Measurements from ENCODE around the gene ENPP3. TPM values are rescaled to one million over a fixed set of nuclear protein-coding genes. Genes with fewer than 3 reads are reported as not detected.

The ENPP3 gene
- total and polyA plus RNA-seq, 10 of the 15 experiments (the other 5 are each of a cell fraction or from before 2014, with no cell fraction given), result 0.01 TPM; not detected in 9

DNA sequence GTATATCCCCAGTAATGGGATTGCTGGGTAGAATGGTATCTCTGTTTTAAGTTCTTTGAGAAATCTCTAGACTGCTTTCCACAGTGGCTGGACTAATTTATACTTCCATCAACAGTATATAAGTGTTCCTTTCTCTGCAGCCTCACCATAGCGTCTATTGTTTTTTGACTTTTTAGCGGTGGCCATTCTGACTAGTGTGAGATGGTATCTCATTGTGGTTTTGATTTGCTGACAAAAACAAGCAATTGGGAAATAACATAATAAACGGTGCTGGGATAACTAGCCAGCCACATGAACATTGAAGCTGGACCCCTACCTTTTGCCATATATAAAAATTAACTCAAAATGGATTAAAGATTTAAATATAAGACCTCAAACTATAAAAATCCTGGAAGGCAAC is 49.9 kb downstream of the ENPP3 start:
- Histone ChIP-seq H3K79me2 (ENCODE audit: control insufficient read depth, insufficient read depth, low read length) (no peaks in the 10 kb centered on the region), H3K4me3 (no peak overlapping the region), H3K4me2 (ENCODE audit: control insufficient read depth, insufficient read depth) (no peak overlapping the region), H3K9ac (ENCODE audit: control insufficient read depth, insufficient read depth, low read length) (no peak overlapping the region), H4K20me1 (ENCODE audit: control insufficient read depth, insufficient read depth) (no peaks in the 10 kb centered on the region), H3K36me3 (ENCODE audit: control insufficient read depth in 2 of 2, insufficient read depth in 2 of 2, low read length in 1 of 2) (no peaks in the 10 kb centered on the region), H2AFZ (ENCODE audit: control insufficient read depth, low read depth, low read length) (no peak overlapping the region), H3K27ac (ENCODE audit: control insufficient read depth, insufficient read depth) (no peak overlapping the region), H3K4me1 (ENCODE audit: control insufficient read depth, insufficient read depth, low read length) (peaks cover 8% of the 10 kb centered on the region; the same call in 1 of the 2 replicates), H3K27me3 (replicated peaks in 1 of 2; ENCODE audit: control insufficient read depth in 2 of 2, insufficient read depth in 2 of 2, low read length in 1 of 2) (no peaks in the 10 kb centered on the region; a peak in 1 of 4 replicates), H3K9me3 (replicated peaks; ENCODE audit: control insufficient read depth, insufficient read depth, low read length) (no peaks in the 10 kb centered on the region; the same call in 1 of the 3 replicates)
- 65% methylated on average over 3 of the region's 3 CpGs for WGBS (ENCODE audit: insufficient coverage, insufficient replicate concordance, low lambda C conversion rate, missing lambda C conversion rate)
- SMC1A ChIA-PET (ENCODE audit: uncharacterized antibody, unreplicated experiment), result no interaction called here
- no TSS peak for BruUV-seq (replicated peaks)
- no peak for FAIRE-seq
- in situ Hi-C loops (cut with MboI) (no loop called here), intact Hi-C loops (cut with micrococcal nuclease; ENCODE audit: unreplicated experiment) (loop anchor here (5.0 kb wide), 1 partner anchor 50 kb away; the partner anchor contains the start of gene ENPP3)
- no peak for ATAC-seq
- CTCF ChIA-PET, result interaction anchor here (1.2 kb wide), 1 partner anchor 223 kb away, joined by 3 read pairs; no protein-coding TSS in a partner anchor
- TF ChIP-seq, protein P1, sequence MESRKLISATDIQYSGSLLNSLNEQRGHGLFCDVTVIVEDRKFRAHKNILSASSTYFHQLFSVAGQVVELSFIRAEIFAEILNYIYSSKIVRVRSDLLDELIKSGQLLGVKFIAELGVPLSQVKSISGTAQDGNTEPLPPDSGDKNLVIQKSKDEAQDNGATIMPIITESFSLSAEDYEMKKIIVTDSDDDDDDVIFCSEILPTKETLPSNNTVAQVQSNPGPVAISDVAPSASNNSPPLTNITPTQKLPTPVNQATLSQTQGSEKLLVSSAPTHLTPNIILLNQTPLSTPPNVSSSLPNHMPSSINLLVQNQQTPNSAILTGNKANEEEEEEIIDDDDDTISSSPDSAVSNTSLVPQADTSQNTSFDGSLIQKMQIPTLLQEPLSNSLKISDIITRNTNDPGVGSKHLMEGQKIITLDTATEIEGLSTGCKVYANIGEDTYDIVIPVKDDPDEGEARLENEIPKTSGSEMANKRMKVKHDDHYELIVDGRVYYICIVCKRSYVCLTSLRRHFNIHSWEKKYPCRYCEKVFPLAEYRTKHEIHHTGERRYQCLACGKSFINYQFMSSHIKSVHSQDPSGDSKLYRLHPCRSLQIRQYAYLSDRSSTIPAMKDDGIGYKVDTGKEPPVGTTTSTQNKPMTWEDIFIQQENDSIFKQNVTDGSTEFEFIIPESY (IDR thresholded peaks at IDR 0.05), result no peak
- TF ChIP-seq CHD2 (IDR thresholded peaks at IDR 0.05; ENCODE audit: borderline replicate concordance, low read depth, low read length) (no peak), FOS (IDR thresholded peaks at IDR 0.05; ENCODE audit: borderline replicate concordance, extremely low read depth, insufficient read length) (no peak), CBX5 (IDR thresholded peaks at IDR 0.05; ENCODE audit: low read depth) (no peak)
- TF ChIP-seq, protein P2, sequence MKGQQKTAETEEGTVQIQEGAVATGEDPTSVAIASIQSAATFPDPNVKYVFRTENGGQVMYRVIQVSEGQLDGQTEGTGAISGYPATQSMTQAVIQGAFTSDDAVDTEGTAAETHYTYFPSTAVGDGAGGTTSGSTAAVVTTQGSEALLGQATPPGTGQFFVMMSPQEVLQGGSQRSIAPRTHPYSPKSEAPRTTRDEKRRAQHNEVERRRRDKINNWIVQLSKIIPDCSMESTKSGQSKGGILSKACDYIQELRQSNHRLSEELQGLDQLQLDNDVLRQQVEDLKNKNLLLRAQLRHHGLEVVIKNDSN (IDR thresholded peaks at IDR 0.05; ENCODE audit: borderline replicate concordance, extremely low read length, insufficient read depth, low read depth, low read length), result no peak
- DNase-seq (ENCODE audit: low read depth, low spot score), result no peak
- RAD21 ChIA-PET (ENCODE audit: unreplicated experiment), result no interaction called here
- POLR2A ChIA-PET, result no interaction called here

All from GM12878 (cell line).